Heart left ventricle (tissue), 16 donors: ENCODE measurements around the gene EFCAB12. TPM values are rescaled to one million over a fixed set of nuclear protein-coding genes. Genes with fewer than 3 reads are reported as not detected.
A peak's percentile ranks its signal among the peaks of the same experiment; 100 is the strongest.

ENCODE experiments used
- ATAC-seq, 4 donors: fragments of 200-7000 bp; cut with Tn5 transposase; one replicate each; pipeline ENCODE4 v1.9.1; 2020 to 2022; ENCODE audit warnings: moderate library complexity in 4 of 4, mild to moderate bottlenecking in 3 of 4, moderate number of reproducible peaks in 1 of 4
- DNase-seq, 5 donors: peaks; one replicate each; pipeline ENCODE4 v3.0.0-alpha.2; 2020
- H3K27ac ChIP-seq, 12 donors: fragments of 200-600 bp; sonication (generic) in 4 of 12; one replicate each; pipeline versions ENCODE4 v1.5.0 to v1.8.0; 2016 to 2022; ENCODE audit warnings: mild to moderate bottlenecking in 2 of 12
- H3K27me3 ChIP-seq, 9 donors: fragments of 200-600 bp; sonication (generic) in 2 of 9; one replicate each; pipeline versions ENCODE4 v1.5.1 to v1.8.0; 2016 to 2022; ENCODE audit warnings: mild to moderate bottlenecking in 3 of 9
- H3K36me3 ChIP-seq, 9 donors: fragments of 200-600 bp; sonication (generic) in 2 of 9; one replicate each; pipeline versions ENCODE4 v1.5.0 to v1.8.0; 2018 to 2022; ENCODE audit warnings: mild to moderate bottlenecking in 2 of 9
- H3K4me1 ChIP-seq, 12 donors: fragments of 200-600 bp; sonication (generic) in 4 of 12; one replicate each; pipeline versions ENCODE4 v1.5.0 to v1.8.0; 2016 to 2022; ENCODE audit warnings: mild to moderate bottlenecking in 3 of 12
- H3K4me3 ChIP-seq, 12 donors: fragments of 200-600 bp; sonication (generic) in 4 of 12; one replicate each; pipeline versions ENCODE4 v1.5.0 to v1.8.0; 2017 to 2022; ENCODE audit warnings: mild to moderate bottlenecking in 9 of 12, moderate library complexity in 4 of 12
- H3K9me3 ChIP-seq, 12 donors: fragments of 200-600 bp; sonication (generic) in 4 of 12; one replicate each; pipeline versions ENCODE4 v1.5.0 to v1.8.0; 2016 to 2022; ENCODE audit warnings: mild to moderate bottlenecking in 1 of 12
- POLR2A ChIP-seq, 2 donors: fragments of 450-650 bp; IDR thresholded peaks; one replicate each; pipeline ENCODE4 v1.6.1; 2017; ENCODE audit warnings: antibody characterized with exemption in 2 of 2, mild to moderate bottlenecking in 2 of 2, moderate library complexity in 2 of 2
- WGBS, 4 donors: extraction: QIAGEN DNeasy Blood & Tissue Kit in 2 of 4; methylation state at CpG; one replicate each; pipeline versions ENCODE4 v1.1.5 to v1.1.7; 2013 to 2018; 5-methylcytosine and 5-hydroxymethylcytosine counted together
- intact Hi-C, 10 donors: fragments of 100-400 bp; cut with DNase I; formaldehyde crosslinking; loops; one replicate each; pipeline versions ENCODE4 v1.11.1 to v1.14.2; 2022
- polyA plus RNA-seq, 2 donors: library from polyadenylated mRNA; stranded (reverse); fragments of 200-250 nt; gene quantifications; one replicate each; pipeline ENCODE4 v1.2.3, GENCODE V29; 2013
- total RNA-seq, 9 donors: library from RNA; depleted of rRNA in 2 of 9; stranded (reverse); fragments of >200 nt in 2 of 9; fragmentation: NEBNext Ultra II Directional in 3 of 9; extraction: Animal tissue kit (Norgen Biotek cat#: 25700) in 3 of 9; gene quantifications; one replicate each; pipeline versions ENCODE4 v1.1.0 to v1.2.4, GENCODE V29; 2016 to 2023
- TF ChIP-seq, protein P1 (sequence below), 12 donors: fragments of 200-600 bp; sonication (generic) in 4 of 12; IDR thresholded peaks; one replicate each; pipeline versions ENCODE4 v1.5.0 to v1.8.0; 2018 to 2022; ENCODE audit warnings: antibody characterized with exemption in 12 of 12, mild to moderate bottlenecking in 5 of 12
- donor health status: ischemic (EF 13 %, LVEDD 7.1; RV severe dilation, severe dysfunction).
- donor health status: healthy with polysubstance abuse.
- donor health status: DM: no; HTN: yes; CAD: no.
- donor health status: DM: no; HTN: no; CAD: no.
- donor health status: ischemic (EF 25% LVEDD 6.9; RV normal size, moderate dysfunction).
- donor health status: ischemic (EF 25% LVEDD 5.7; RV mildly dilated, moderate dysfunction).
- donor health status: healthy.
- donor health status: DM: yes; HTN: yes; CAD: no.
- donor health status: ischemic (EF 35%, LVEDD 5.7; RV mildly dilated, moderate dysfunction).
- donor health status: nonischemic (EF 11% LVEDD 7.7; RV severe dilation, severe dysfunction).
- donor health status: DM: yes; HTN: yes; CAD: no.
- donor health status: PGD.
- donor health status: ischemic (EF 29% LVEDD 5.4; RV normal size, mild dysfunction).
- donor health status: nonischemic (EF 23%, LVEDD 6.1; RV moderate dilation, normal function).

EFCAB12 gene
- total and polyA plus RNA-seq, 11 donors, result 0.07 to 0.20 (median 0.13) TPM; not detected in 5

- no peaks in the 10 kb centered on the region for H3K9me3 ChIP-seq
- intact Hi-C loops, result loop anchor here in 2 of 10 donors (2.0 to 5.0 kb wide), 2 partner anchors 42 to 187 kb away; no protein-coding TSS in a partner anchor
- H3K27ac ChIP-seq, result peak within 1 kb of the TSS; percentile 86 to 98 (median 90)
- peak; percentile 96 to 98 (median 97) for DNase-seq
- WGBS, 4 donors, result 0 to 1% (median 0%) methylated on average over 59 to 75 of the region's 75 CpGs
- peak within 1 kb of the TSS; percentile 52 to 89 (median 81) for H3K4me3 ChIP-seq
- no peaks in the 10 kb centered on the region for H3K27me3 ChIP-seq
- TF ChIP-seq, protein P1, sequence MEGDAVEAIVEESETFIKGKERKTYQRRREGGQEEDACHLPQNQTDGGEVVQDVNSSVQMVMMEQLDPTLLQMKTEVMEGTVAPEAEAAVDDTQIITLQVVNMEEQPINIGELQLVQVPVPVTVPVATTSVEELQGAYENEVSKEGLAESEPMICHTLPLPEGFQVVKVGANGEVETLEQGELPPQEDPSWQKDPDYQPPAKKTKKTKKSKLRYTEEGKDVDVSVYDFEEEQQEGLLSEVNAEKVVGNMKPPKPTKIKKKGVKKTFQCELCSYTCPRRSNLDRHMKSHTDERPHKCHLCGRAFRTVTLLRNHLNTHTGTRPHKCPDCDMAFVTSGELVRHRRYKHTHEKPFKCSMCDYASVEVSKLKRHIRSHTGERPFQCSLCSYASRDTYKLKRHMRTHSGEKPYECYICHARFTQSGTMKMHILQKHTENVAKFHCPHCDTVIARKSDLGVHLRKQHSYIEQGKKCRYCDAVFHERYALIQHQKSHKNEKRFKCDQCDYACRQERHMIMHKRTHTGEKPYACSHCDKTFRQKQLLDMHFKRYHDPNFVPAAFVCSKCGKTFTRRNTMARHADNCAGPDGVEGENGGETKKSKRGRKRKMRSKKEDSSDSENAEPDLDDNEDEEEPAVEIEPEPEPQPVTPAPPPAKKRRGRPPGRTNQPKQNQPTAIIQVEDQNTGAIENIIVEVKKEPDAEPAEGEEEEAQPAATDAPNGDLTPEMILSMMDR (IDR thresholded peaks at IDR 0.05), result peak in 1 of 12 donors; percentile 2
- TF ChIP-seq POLR2A (IDR thresholded peaks at IDR 0.05), result peak in 1 of 2 donors; percentile 86
- peaks cover 5 to 85% (median 46%) of the 10 kb centered on the region in 12 donors for H3K4me1 ChIP-seq
- peaks cover 0 to 32% (median 28%) of the 10 kb centered on the region in 9 donors for H3K36me3 ChIP-seq
- peak; percentile 94 to 97 (median 96) for ATAC-seq
Observed at GRCh38 chr3:129439817-129440617, 11.6 kb upstream of the EFCAB12 start, which contains the start of the genes IFT122 and MBD4. TSS of gene IFT122 (plus strand) at chr3:129440224. CDS start at chr3:129440331, 107 bp downstream. TSS of gene MBD4 (minus strand) at chr3:129439948. CDS start at chr3:129439833, 115 bp downstream.

DNA sequence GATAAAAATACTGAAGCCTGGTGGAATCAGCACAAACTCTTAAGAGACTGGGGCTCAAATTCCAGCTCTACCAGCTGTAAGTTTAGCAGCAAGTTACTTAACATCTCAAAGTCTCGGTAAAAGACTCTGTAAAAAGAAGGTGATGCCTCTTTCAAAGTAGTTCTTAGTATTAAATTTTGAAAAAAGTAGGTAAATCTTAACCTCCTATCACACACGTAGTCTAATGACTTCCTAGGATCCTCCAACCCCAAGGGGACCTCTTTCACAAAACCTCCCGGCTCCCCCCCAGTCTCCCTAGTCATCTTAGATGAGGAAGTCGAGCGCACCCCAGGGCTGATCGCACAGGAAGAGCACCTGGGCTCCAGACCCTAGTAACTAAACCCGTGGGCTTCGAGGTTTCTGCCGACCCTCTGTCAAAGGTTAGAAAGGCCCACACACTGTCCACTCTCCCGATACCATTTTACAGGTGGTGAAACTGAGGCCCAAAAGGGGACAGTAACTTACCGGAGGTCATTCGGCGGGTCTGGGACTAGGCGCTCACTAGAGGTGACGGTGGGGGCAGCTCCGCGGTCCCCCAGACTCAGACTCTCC, 10.9 kb upstream of the EFCAB12 start:
- Histone ChIP-seq H3K36me3 (peaks cover 0 to 39% (median 35%) of the 10 kb centered on the region in 9 donors), H3K27me3 (no peaks in the 10 kb centered on the region), H3K9me3 (no peaks in the 10 kb centered on the region), H3K27ac (peak overlapping the region; percentile 18 to 98 (median 90)), H3K4me3 (peak overlapping the region; percentile 52 to 89 (median 81)), H3K4me1 (peaks cover 5 to 89% (median 50%) of the 10 kb centered on the region in 12 donors)
- intact Hi-C loops, result no loop called here
- 0 to 1% (median 0%) methylated on average over 15 to 17 of the region's 17 CpGs for WGBS, 4 donors
- DNase-seq, result peak in 4 of 5 donors; percentile 19 to 56 (median 48)
- ATAC-seq, result peak in 3 of 4 donors; percentile 2 to 7 (median 3)
- no peak for TF ChIP-seq POLR2A (IDR thresholded peaks at IDR 0.05)
- TF ChIP-seq, protein P1 (IDR thresholded peaks at IDR 0.05), result no peak

DNA sequence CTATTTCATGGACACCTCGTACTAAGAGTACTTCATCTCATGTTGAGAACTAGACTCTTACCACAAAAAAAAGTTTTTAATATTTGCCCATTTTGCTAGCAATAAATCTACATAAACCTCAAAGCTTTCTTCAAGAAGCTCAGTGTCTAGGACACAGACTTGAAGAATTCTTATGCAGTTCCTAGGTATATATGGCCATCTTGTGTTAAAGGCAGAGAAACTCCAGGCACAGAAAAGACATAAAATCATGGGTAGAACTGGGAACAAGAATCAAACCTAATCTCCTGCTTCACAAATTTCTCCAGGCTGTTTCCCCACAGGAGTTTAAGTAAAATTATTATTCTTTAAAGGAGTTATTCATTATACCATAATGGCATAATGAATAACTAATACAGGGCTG, 6.9 kb upstream of the EFCAB12 start:
- no peaks in the 10 kb centered on the region for H3K9me3 ChIP-seq
- H3K36me3 ChIP-seq, result peaks cover 0 to 78% (median 75%) of the 10 kb centered on the region in 9 donors
- TF ChIP-seq, protein P1 (IDR thresholded peaks at IDR 0.05), result no peak
- TF ChIP-seq POLR2A (IDR thresholded peaks at IDR 0.05), result no peak
- H3K4me1 ChIP-seq, result peaks cover 0 to 49% (median 20%) of the 10 kb centered on the region in 12 donors
- H3K4me3 ChIP-seq, result no peak overlapping the region
- 85 to 93% (median 92%) methylated on average over 1 of the region's 1 CpG for WGBS, 4 donors
- DNase-seq (no peak), ATAC-seq (no peak)
- no peak overlapping the region for H3K27ac ChIP-seq
- intact Hi-C loops, result no loop called here
- H3K27me3 ChIP-seq, result no peaks in the 10 kb centered on the region

GRCh38 chr3:129434140-129434539, 5.7 kb upstream of the EFCAB12 start:
- peaks cover 0 to 52% (median 20%) of the 10 kb centered on the region in 12 donors for H3K4me1 ChIP-seq
- H3K4me3 ChIP-seq, result no peak overlapping the region
- no peak for DNase-seq
- no peak overlapping the region for H3K27ac ChIP-seq
- TF ChIP-seq, protein P1 (IDR thresholded peaks at IDR 0.05), result no peak
- TF ChIP-seq POLR2A (IDR thresholded peaks at IDR 0.05), result no peak
- H3K27me3 ChIP-seq, result no peaks in the 10 kb centered on the region
- no peaks in the 10 kb centered on the region for H3K9me3 ChIP-seq
- H3K36me3 ChIP-seq, result peaks cover 0 to 89% (median 78%) of the 10 kb centered on the region in 9 donors
- intact Hi-C loops, result no loop called here
- 96 to 98% (median 97%) methylated on average over 1 of the region's 1 CpG for WGBS, 4 donors
- ATAC-seq, result no peak
